ENCODE results near the gene GCAT.

Gene GCAT

GRCh38 chr22:37807410-37808293 is at the start of gene GCAT:
TSS of gene GCAT (plus strand) at chr22:37807934. CDS start at chr22:37807968, 34 bp downstream.
- DNase-seq: peak; percentile 98

GRCh38 chr22:37758694-37759093 is 49.0 kb upstream of the GCAT start:
- no peak for DNase-seq

GRCh38 chr22:37759281-37759680 is 48.5 kb upstream of the GCAT start:
- no peak for DNase-seq

- no peak for DNase-seq
These were observed 47.6 kb upstream of the GCAT start for GRCh38 chr22:37760152-37760551.

GRCh38 chr22:37762389-37762836 is 45.3 kb upstream of the GCAT start:
- DNase-seq: no peak

- DNase-seq: no peak
These were observed 44.7 kb upstream of the GCAT start for GRCh38 chr22:37763012-37763411.

- DNase-seq: no peak
These were observed 44.1 kb upstream of the GCAT start for GRCh38 chr22:37763652-37764051.

- no peak for DNase-seq
These were observed 43.1 kb upstream of the GCAT start for GRCh38 chr22:37764622-37765021.

- no peak for DNase-seq
These were observed 42.2 kb upstream of the GCAT start for GRCh38 chr22:37765498-37765897.

GRCh38 chr22:37765953-37766576 is 41.7 kb upstream of the GCAT start:
- no peak for DNase-seq

GRCh38 chr22:37768273-37768672 is 39.5 kb upstream of the GCAT start:
- DNase-seq: no peak

- no peak for DNase-seq
These were observed 38.7 kb upstream of the GCAT start for GRCh38 chr22:37769056-37769455.

GRCh38 chr22:37771081-37771480 is 36.7 kb upstream of the GCAT start:
- no peak for DNase-seq

GRCh38 chr22:37771702-37772427 is 35.9 kb upstream of the GCAT start:
- DNase-seq: no peak

GRCh38 chr22:37774728-37775127 is 33.0 kb upstream of the GCAT start:
- DNase-seq: no peak

- DNase-seq: no peak
These were observed 31.7 kb upstream of the GCAT start for GRCh38 chr22:37775785-37776638.

GRCh38 chr22:37776639-37777005 is 31.1 kb upstream of the GCAT start:
- DNase-seq: no peak

- no peak for DNase-seq
These were observed 30.5 kb upstream of the GCAT start for GRCh38 chr22:37777122-37777687.

- no peak for DNase-seq
These were observed 29.2 kb upstream of the GCAT start for GRCh38 chr22:37778370-37779009.

- DNase-seq: no peak
These were observed 26.2 kb upstream of the GCAT start for GRCh38 chr22:37781434-37782059.

Measured in left hindlimb (tissue), 1 donor.